Upper lobe of left lung (tissue), 4 donors: ENCODE results near the gene C19orf85.

ENCODE experiments used
- CTCF ChIP-seq, 6 experiments: fragments of 450-650 bp in 4 of 6; fragments of 200-600 bp in 2 of 6; sonication (generic) in 2 of 6; IDR thresholded peaks; one replicate each; pipeline ENCODE4 v1.5.1; 2016 to 2019; ENCODE audit warnings: antibody characterized with exemption in 6 of 6
- EP300 ChIP-seq, 4 donors: sonication (generic); formaldehyde crosslinking; IDR thresholded peaks; one replicate each; pipeline ENCODE4 v1.5.1; 2017; ENCODE audit warnings: antibody characterized with exemption in 4 of 4, control low read depth in 2 of 4
- POLR2A ChIP-seq, 4 donors: fragments of 450-650 bp; IDR thresholded peaks; one replicate each; pipeline ENCODE4 v1.5.1; 2016 to 2017; ENCODE audit warnings: antibody characterized with exemption in 4 of 4, mild to moderate bottlenecking in 2 of 4

- TF ChIP-seq CTCF (IDR thresholded peaks at IDR 0.05) (no peak), EP300 (IDR thresholded peaks at IDR 0.05) (no peak), POLR2A (IDR thresholded peaks at IDR 0.05) (no peak)
Measured at GRCh38 chr19:55478364-55478763, 13.8 kb upstream of the C19orf85 start.
